Nephron progenitor cell (in vitro differentiated cells): ENCODE results near the gene TEX38.

Experiments used
- DNase-seq: peaks from one replicate; pipeline ENCODE4 v3.0.0; 2021
- H3K27ac Mint-ChIP-seq: 2 replicates; pipeline ENCODE4 v1.8.0; 2021; ENCODE audit warnings: mild to moderate bottlenecking, moderate library complexity, mixed read lengths
- H3K27me3 Mint-ChIP-seq: 2 replicates; pipeline ENCODE4 v1.8.0; 2021; ENCODE audit warnings: mild to moderate bottlenecking, low read depth, mixed read lengths; ENCODE audit not compliant: poor library complexity
- H3K36me3 Mint-ChIP-seq: 2 replicates; pipeline ENCODE4 v1.8.0; 2021; ENCODE audit warnings: low read depth, mixed read lengths
- H3K4me1 Mint-ChIP-seq: 2 replicates; pipeline ENCODE4 v1.8.0; 2021; ENCODE audit warnings: mixed read lengths
- H3K4me3 Mint-ChIP-seq: 2 replicates; pipeline ENCODE4 v1.8.0; 2021; ENCODE audit warnings: mild to moderate bottlenecking, moderate library complexity, mixed read lengths
- H3K9me3 Mint-ChIP-seq: 2 replicates; pipeline ENCODE4 v1.8.0; 2021; ENCODE audit warnings: mild to moderate bottlenecking, moderate library complexity, mixed read lengths
- TF ChIP-seq, protein P1 (sequence below): fragments of 200-600 bp; sonication (generic); IDR thresholded peaks from 2 replicates; pipeline ENCODE4 v1.5.0; 2021; ENCODE audit warnings: antibody characterized with exemption

The TEX38 gene

GRCh38 chr1:46671554-46671953, at the start of gene TEX38:
TEX38 (plus strand) TSS chr1:46671854; CDS start chr1:46671935, 81 bp downstream.
- no peak within 1 kb of the TSS for H3K27ac Mint-ChIP-seq
- DNase-seq, result no peak
- H3K4me1 Mint-ChIP-seq, result peaks cover 12% of the 10 kb centered on the region
- H3K9me3 Mint-ChIP-seq, result no peaks in the 10 kb centered on the region
- TF ChIP-seq, protein P1, sequence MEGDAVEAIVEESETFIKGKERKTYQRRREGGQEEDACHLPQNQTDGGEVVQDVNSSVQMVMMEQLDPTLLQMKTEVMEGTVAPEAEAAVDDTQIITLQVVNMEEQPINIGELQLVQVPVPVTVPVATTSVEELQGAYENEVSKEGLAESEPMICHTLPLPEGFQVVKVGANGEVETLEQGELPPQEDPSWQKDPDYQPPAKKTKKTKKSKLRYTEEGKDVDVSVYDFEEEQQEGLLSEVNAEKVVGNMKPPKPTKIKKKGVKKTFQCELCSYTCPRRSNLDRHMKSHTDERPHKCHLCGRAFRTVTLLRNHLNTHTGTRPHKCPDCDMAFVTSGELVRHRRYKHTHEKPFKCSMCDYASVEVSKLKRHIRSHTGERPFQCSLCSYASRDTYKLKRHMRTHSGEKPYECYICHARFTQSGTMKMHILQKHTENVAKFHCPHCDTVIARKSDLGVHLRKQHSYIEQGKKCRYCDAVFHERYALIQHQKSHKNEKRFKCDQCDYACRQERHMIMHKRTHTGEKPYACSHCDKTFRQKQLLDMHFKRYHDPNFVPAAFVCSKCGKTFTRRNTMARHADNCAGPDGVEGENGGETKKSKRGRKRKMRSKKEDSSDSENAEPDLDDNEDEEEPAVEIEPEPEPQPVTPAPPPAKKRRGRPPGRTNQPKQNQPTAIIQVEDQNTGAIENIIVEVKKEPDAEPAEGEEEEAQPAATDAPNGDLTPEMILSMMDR, result no peak
- peaks cover 3% of the 10 kb centered on the region for H3K36me3 Mint-ChIP-seq
- no peaks in the 10 kb centered on the region for H3K27me3 Mint-ChIP-seq
- H3K4me3 Mint-ChIP-seq, result no peak within 1 kb of the TSS

- H3K4me1 Mint-ChIP-seq, result peaks cover 20% of the 10 kb centered on the region
- H3K4me3 Mint-ChIP-seq, result no peak overlapping the region
- no peak overlapping the region for H3K27ac Mint-ChIP-seq
- H3K36me3 Mint-ChIP-seq, result no peaks in the 10 kb centered on the region
- H3K27me3 Mint-ChIP-seq, result peaks cover 46% of the 10 kb centered on the region
- TF ChIP-seq, protein P1, result no peak
- no peaks in the 10 kb centered on the region for H3K9me3 Mint-ChIP-seq
- DNase-seq, result no peak
Measured at GRCh38 chr1:46621930-46622329, 49.7 kb upstream of the TEX38 start.

GRCh38 chr1:46622344-46622743, 49.3 kb upstream of the TEX38 start:
- H3K9me3 Mint-ChIP-seq, result no peaks in the 10 kb centered on the region
- H3K4me3 Mint-ChIP-seq, result no peak overlapping the region

DNA sequence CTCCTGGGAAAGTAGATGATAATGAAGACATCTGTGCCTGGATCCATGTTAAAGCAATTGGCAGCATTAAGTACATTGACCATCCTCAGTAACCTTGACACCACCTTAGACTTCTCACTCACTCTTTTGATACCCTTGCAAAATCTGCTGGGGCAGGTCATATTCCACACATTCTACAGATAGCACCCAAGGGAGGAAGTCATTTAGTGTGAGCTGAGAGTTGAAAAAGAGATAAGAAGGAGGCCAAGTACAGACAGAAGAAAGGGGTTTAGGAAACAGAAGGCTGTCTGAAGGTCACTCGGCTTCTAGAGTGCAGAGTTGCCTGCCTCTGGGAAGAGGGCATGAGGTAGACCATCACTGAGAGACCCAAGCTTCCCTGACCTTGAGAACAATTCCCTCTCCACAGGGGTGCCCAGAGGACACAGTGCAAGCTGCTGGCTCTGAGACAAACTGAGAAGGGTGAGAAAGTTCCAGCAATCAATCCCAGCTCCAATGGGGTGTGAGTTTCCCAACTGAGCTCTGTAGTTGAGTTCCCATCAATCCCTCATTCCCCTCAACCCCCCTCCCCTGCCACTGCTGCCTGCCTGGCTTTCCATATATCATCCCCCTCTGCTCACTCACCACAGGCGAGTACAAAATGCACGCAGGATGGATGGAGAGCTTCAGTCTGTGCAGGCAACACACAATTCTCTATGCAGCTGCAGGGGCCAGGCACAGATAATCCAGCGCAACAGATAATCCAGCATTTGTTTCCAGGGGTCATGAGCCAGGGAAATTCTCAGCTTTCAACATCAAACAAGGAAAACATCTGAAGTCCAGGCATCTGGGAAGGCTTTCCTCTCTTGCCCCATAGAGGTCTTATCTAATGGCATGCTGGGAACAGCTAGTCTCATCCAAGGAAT, 47.7 kb upstream of the TEX38 start:
- Mint-ChIP-seq H3K9me3 (no peaks in the 10 kb centered on the region), H3K27me3 (peaks cover 26% of the 10 kb centered on the region), H3K27ac (peak overlapping the region; percentile 42), H3K4me1 (peaks cover 12% of the 10 kb centered on the region), H3K36me3 (no peaks in the 10 kb centered on the region), H3K4me3 (no peak overlapping the region)
- peak; percentile 48 for DNase-seq
- TF ChIP-seq, protein P1, result no peak

More at GRCh38 chr1:46622344-46622743, 49.3 kb upstream of the TEX38 start:
- Mint-ChIP-seq H3K36me3 (no peaks in the 10 kb centered on the region), H3K27me3 (peaks cover 42% of the 10 kb centered on the region), H3K4me1 (peaks cover 16% of the 10 kb centered on the region), H3K27ac (no peak overlapping the region)
- TF ChIP-seq, protein P1, result no peak
- no peak for DNase-seq

DNA sequence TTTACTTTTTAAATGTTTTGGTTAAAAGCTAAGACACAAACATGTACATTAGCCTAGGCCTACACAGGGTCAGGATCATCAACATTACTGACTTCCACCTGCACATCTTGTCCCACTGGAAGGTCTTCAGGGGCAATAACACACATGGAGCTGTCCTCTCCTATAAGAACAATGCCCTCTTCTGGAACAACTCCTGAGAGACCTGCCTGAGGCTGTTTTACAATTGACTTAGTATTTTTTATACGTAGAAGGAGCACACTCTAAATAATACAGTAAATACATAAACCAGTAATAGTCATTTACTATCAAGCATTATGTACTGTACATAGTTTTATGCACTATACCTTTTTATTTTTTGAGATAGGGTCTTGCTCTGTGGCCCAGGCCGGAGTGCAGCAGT, 40.9 kb upstream of the TEX38 start:
- H3K9me3 Mint-ChIP-seq, result no peaks in the 10 kb centered on the region
- no peaks in the 10 kb centered on the region for H3K4me1 Mint-ChIP-seq
- H3K4me3 Mint-ChIP-seq, result no peak overlapping the region
- no peak for DNase-seq
- TF ChIP-seq, protein P1, result no peak
- peaks cover 36% of the 10 kb centered on the region for H3K36me3 Mint-ChIP-seq
- H3K27me3 Mint-ChIP-seq, result peaks cover 6% of the 10 kb centered on the region
- no peak overlapping the region for H3K27ac Mint-ChIP-seq

- H3K27ac Mint-ChIP-seq, result no peak overlapping the region
- peaks cover 55% of the 10 kb centered on the region for H3K36me3 Mint-ChIP-seq
- no peaks in the 10 kb centered on the region for H3K9me3 Mint-ChIP-seq
- no peaks in the 10 kb centered on the region for H3K4me1 Mint-ChIP-seq
- no peak overlapping the region for H3K4me3 Mint-ChIP-seq
- H3K27me3 Mint-ChIP-seq, result peaks cover 5% of the 10 kb centered on the region
- DNase-seq, result no peak
- TF ChIP-seq, protein P1, result no peak
Measured at GRCh38 chr1:46635205-46635604, 36.4 kb upstream of the TEX38 start.
